Adipose tissue (tissue), 3 donors: ENCODE measurements around the gene SMG6. TPM values are rescaled to one million over a fixed set of nuclear protein-coding genes. Genes with fewer than 3 reads are reported as not detected.

ENCODE experiments used
- H3K27ac ChIP-seq: one replicate; pipeline ENCODE4 v1.5.1; 2013; ENCODE audit warnings: low read depth, low read length
- whole genome bisulfite sequencing, 3 donors: extraction: QIAGEN DNeasy Blood & Tissue Kit; methylation state at CpG; one replicate each; pipeline ENCODE4 v1.1.7; 2013; 5-methylcytosine and 5-hydroxymethylcytosine counted together
- polyA plus RNA-seq, 3 donors: library from polyadenylated mRNA; stranded (reverse); fragments of 200-250 nt; gene quantifications; one replicate each; pipeline ENCODE4 v1.2.3, GENCODE V29; 2013
- donor health status: healthy with polysubstance abuse.
- donor health status: Bipolar disorder and iron deficiency.
- donor health status: healthy.

SMG6 gene
- polyA plus RNA-seq, 3 donors: 8.8 to 28.3 (median 18.7) TPM

DNA sequence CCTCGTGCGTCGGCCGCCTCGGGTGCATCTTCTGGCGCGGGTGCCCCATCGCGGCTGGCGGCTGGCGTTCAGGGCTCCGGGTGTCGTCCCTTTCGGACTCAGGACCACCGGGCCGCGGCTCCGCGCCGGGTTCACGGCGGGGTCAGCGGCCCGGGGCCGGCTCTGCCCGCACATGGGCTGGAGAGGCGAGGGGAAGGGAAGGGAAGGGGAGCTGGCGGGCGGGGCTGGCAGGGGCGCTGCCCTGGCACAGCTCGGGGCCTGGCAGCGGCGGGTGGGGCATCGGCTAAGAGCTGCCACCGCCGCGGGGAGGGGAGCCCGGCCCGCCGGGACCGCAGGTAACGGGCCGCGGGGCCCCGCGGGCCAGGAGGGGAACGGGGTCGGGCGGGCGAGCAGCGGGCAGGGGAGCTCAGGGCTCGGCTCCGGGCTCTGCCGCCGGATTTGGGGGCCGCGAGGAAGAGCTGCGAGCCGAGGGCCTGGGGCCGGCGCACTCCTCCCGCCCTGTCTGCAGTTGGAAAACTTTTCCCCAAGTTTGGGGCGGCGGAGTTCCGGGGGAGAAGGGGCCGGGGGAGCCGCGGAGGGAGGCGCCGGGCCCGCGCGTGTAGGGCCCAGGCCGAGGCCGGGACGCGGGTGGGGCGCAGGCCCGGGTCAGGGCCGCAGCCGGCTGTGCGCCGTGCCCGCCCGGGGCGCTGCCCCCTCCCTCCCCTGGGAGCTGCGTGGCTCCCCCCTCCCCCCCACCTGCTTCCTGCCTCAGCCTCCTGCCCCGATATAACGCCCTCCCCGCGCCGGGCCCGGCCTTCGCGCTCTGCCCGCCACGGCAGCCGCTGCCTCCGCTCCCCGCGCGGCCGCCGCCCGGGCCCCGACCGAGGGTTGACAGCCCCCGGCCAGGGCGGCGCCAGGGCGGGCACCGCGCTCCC lies 248.0 kb downstream of the SMG6 start:
- WGBS, 3 donors: 2 to 7% (median 3%) methylated on average over 61 to 113 of the region's 113 CpGs
- peak overlapping the region; percentile 51 for H3K27ac ChIP-seq

DNA sequence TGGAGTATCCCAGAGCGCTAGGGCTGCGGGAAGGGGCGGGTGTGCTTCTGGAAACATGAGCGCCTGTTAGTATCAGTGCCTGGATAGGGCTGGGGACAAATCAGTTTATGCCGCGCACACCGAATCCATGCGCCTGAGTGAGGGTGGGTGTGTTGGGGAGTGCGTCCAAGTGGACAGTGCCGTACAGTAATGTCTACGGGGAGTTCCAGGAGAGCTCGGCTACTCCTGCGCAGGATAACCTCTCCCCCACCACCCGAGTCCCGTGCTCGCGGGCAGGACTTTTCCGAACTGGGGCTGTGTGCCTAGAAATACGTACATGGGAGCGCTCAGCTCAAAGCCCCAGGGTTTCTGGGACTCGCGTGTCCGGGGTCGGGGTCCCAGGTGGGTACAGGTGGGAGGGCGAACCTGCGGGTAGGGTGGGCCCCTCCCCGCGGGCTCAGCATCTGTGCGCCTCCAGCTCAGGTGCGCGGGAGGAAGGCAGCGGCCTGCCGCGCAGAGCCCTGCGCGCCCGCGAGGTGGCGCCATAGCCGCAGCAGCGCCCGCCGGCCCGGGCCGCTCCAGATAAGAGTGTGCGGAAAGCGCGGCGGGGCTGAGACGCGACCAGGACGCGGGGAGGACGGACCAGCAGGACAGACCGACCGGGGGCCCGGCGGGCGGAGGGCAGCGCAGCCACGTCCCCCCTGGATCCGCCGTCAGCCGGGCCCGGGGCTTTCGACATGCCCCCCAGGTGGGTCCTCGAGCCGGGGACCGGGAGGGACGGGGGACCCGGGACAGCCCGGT lies 248.9 kb downstream of the SMG6 start, which contains the start of gene HIC1:
Gene HIC1 (plus strand): TSS at position 592 of the 780 bp plus-strand sequence. CDS start 1,588 bp downstream, outside the sequence.
- WGBS, 3 donors: 2% methylated on average over 52 to 72 of the region's 72 CpGs
- H3K27ac ChIP-seq: peak within 1 kb of the TSS; percentile 51

DNA sequence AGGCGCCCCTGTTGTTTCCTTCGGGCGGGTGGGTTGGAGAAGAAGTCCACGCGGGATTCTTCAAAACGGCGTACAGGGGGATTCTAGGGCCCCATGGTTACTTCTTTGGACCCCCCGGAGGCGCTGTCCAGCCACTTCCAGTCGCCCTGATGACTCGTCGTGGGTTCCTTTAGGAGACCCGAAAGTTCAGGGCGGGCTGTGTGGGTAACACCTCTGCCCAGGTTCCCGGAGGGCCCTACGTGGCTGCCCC lies 249.4 kb downstream of the SMG6 start:
- no peak overlapping the region for H3K27ac ChIP-seq
- 3 to 5% (median 4%) methylated on average over 16 of the region's 16 CpGs for WGBS, 3 donors

DNA sequence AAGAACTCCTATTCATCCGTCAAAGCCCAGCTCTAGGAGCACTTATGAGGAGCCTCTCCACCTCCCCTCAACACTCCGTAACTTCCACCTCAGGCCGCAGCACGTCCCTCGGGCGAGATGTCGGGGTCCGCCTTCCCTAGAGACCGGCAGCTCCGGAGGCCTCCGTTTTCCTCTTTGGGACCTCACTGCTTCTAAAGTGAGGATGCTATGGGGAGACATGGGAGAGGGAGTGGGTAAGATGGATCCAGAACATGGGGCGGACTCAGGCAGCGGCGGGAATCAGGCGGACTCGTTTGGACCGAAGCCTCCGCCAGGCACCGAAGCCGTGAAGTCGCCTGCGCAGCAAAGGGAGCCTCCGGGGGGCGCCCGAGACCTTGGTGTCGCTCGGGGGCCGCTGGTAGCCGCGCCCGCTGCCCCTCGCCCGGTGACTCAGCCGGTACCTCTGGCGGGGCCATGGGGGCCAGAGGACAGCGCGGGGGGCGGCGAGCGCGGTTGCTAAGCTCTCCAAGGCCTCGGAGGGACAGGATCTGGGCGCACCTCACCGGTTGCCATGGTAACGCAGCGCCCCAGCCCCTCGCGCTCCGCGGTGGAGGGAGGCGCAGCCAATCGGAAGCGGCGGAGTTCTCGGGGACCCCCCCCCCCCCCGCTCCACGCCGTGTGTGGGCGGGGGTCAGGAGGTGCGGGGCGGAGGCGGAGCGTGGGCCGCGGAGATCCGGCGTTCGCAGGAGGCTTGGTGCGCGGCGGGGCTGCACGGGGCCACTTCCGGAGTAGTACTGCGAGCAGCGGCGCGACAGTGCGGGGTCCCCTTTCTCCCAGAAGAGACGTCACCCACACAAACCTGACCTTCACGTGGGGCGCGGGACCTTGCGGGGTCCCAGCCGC lies 250.0 kb downstream of the SMG6 start:
- peak overlapping the region; percentile 21 for H3K27ac ChIP-seq
- 5 to 7% (median 5%) methylated on average over 72 to 84 of the region's 84 CpGs for WGBS, 3 donors

DNA sequence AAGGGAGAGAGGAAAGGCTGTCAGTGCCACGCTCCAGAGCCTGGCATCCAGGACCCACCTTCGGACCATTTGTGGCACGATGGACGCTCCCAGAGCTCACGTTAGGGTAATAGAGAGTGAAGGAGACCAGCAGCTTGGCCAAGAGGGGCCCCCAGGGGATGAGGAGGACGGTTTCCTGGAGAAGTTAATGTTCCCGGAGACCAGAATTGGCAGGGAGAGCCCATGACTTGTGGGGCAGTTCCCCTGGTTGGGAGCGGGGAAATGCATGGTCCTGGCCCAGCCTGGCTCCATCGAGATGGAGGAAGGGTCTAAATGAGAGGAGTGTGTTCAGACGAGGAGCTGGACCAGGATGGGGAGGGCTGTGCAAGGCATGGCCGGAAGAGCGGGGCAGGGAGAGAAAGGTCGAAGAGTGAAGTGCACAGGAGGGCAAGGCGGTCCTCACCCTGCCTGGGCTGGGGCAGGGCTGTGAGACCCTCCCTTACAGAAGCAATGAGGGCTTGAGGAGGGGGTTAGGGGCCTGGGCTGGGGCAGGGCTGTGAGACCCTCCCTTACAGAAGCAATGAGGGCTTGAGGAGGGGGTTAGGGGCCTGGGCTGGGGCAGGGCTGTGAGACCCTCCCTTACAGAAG lies 251.5 kb downstream of the SMG6 start:
- H3K27ac ChIP-seq: no peak overlapping the region
- 38 to 53% (median 42%) methylated on average over 14 of the region's 14 CpGs for WGBS, 3 donors

DNA sequence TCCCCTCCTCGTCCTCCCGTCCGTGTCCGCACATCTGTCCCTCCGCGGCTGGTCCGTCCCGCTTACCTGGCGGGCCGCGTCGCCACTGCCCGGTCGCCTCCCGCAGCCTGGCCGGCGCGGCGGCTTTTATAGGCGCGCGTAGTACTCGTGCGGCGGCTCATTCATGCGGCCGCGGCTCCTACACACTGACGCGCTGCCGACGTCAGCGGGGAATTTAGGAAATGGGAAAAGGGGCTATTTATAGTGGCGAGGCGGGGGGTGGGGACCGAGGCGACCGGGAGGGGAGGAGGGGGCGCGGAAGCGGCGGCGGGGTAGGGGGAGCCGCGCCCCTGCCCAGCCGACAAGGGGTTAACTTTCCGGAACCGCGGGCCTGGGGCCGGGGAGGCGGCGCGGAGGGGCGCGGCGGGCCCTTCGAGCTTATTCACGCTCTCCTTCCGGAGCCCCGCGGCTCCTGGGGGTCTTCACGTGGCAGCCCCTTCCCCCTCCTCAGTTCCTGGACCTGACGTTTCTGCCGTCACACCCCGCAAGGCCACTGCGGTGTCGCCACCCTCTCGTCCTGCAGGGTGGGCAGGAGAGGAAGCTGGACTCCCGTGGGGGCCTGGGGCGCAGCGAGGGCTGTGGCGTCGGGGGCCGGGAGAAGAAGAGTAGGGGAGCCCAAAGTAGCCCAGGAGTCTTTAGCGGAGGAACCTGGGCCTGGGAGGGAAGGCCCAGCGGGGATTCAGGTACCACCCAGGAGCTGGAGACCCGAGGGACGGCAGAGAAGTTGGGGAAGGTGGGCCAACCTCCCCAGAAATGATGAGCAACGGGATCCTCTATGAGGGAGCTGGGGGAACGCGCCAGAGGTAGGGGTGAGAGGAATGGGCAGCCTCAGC lies 252.3 kb downstream of the SMG6 start:
- no peak overlapping the region for H3K27ac ChIP-seq
- 9 to 10% (median 10%) methylated on average over 60 to 81 of the region's 81 CpGs for WGBS, 3 donors

DNA sequence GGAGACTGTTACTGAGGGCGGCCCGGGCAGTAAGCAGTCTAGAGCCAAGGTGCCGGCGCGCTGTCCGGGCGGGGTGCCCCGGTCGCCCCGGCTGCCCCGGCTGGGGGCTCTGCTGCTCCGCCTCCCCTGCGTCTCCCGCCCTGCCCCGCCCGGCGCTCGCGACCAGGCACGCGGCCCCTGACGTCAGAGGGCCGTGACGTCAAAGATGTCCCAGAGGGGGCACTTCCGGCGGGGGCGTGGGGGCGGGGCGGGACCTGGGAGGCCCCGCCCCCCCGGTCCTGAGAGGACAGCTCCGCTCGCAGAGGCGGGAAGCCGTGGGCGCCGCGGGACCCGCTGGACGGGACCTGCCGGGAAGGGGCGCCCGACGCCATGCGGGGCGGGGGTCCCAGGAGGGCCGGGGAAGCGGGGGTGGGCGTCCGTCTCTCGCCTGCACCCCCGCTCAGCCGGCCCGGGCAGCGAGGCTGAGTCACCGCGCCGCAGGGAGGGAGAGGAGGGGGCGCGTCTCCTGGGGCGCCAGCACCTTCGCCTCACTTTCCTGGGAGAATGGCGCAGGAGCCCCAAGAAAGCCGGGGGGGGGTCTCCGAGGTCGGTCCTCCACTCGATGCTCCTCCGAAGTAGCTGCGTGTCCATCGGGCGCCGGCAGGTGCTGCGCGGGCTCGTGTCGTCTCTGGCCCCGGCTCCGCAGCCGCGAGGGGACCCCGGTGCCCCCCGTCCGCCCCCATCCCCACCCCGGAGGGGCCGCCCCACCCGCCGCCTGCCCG lies 253.1 kb downstream of the SMG6 start:
- no peak overlapping the region for H3K27ac ChIP-seq
- 1 to 2% (median 1%) methylated on average over 46 to 87 of the region's 88 CpGs for WGBS, 3 donors

DNA sequence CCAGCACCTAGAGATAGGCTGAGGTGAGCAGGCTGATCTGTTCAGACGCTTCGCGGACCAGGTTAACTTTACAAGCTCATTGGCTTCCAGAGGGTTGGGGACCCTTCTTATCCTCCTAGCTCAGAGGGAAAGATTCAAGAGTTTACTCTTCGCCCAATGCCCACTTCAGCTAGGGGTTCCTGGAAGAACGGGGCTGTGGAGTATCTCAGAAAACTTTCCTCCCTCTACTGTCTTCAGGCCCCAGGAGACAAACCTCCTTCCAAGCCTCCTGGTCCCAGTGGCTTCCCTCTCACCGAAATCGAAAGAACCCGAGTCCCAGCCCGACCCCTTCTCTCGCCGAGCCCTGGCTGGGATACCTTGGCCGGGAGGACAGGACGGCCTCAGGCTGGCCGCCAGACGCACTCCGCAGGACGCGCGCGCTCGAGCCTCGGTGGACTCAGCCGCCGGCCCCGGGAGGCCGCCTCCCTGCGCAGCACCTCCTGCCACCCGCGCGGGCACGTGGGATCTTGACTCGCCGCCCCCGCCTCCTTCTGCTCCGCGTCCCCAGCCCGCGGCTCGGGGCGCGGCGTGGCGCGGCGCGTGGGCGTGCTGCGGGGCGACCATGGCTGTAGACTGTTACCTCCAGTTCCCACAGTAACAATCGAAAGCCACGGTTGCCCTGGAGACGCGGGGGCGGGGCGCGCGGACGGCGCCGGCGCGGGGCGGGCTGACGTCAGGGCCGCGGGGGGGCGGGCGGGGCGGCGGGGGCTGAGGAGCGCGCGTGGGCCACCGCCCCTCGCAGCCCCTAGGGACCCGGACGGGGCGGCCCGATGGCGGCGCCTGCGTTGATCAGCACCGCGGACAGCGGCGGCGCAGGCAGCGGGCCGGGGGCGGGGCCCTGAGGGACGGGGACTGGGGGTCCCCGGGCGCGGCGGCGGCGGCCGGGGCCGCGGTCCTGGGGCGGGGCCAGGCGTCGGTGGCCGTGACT lies 254.0 kb downstream of the SMG6 start:
- WGBS, 3 donors: 3% methylated on average over 54 to 99 of the region's 104 CpGs
- no peak overlapping the region for H3K27ac ChIP-seq

DNA sequence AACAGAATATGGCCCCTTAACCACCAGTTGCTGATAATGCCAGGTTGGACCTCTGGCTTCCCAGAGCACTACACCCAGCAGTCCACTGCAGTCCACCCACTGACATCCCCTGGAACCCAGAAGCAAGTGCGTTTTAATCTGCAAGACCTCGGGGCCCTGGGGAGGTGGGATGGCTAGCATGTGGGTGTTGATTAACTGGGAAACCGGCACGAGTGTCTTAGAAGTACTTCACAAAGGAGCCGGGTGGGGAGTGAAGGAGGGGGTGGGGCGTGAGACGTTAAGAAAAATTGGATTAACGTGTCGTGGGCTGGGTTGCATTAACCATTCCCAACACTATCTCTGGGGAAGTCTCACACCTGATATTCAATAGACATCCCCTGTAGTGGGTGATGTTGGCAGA lies 254.8 kb downstream of the SMG6 start:
- no peak overlapping the region for H3K27ac ChIP-seq
- WGBS, 3 donors: 8 to 21% (median 20%) methylated on average over 9 of the region's 9 CpGs

DNA sequence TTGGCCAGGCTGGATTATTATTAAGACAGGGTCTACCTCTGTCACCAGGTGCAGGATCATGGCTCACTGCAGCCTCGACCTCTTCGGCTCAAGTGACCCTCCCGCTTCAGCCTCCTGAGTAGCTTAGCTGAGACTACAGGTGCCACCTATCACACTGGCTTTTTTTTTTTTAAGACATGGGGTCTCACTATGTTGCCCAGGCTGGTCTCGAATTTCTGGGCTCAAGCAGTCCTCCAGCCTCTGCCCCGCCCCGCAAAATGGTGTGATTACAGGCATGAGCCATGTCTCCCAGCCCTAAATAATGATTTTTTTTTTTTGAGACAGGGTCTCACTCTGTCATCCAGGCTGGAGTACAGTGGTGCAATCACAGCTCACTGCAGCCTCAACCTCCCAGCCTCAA lies 256.0 kb downstream of the SMG6 start:
- 87 to 93% (median 93%) methylated on average over 6 of the region's 6 CpGs for WGBS, 3 donors
- H3K27ac ChIP-seq: no peak overlapping the region

DNA sequence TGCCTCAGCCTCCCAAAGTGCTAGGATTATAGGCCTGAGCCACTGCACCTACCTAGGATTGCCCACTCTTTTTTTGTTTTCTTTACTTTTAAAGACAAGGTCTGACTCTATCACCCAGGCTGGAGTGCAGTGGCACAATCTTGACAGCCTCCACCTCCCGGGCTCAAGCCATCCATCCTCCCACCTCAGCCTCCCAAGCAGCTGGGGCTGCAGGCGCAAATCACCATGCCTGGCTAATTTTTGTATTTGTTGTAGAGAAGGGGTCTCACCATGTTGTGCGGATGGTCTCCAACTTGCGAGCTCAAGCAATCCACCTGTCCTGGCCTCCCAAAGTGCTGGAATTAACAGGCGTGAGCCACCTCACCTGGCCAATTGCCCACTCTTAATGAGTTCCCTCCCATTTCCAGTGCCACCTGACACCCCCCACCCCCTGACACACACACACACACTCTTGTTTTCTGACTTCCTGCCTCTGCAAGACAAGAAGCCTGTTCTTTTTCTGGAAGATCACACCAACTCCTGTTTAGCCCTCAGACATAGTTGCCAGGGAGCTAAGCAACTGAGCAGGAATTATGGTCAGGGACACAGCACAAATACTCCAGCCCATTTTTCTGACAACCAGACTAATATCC lies 259.2 kb downstream of the SMG6 start:
- WGBS, 3 donors: 94 to 96% (median 95%) methylated on average over 5 of the region's 5 CpGs
- no peak overlapping the region for H3K27ac ChIP-seq

DNA sequence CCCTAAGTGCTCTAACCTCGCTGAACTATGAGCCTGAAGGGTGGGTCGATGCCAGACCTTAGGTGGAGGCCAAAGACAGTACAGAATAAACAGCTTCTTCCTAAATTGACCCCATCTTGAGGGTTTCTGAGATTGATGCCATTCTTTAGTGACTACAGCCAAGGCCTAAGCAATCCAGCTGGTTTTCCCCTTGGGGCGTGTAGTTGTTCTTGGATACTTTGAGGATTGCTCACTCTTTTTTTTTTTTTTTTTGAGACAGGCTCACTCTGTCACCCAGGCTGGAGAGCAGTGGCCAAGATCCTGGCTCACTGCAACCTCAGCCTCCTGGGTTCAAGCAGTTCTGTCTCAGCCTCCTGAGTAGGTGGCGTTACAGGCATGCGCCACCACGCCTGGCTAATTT lies 259.8 kb downstream of the SMG6 start:
- no peak overlapping the region for H3K27ac ChIP-seq
- WGBS, 3 donors: 84 to 94% (median 87%) methylated on average over 6 of the region's 6 CpGs

DNA sequence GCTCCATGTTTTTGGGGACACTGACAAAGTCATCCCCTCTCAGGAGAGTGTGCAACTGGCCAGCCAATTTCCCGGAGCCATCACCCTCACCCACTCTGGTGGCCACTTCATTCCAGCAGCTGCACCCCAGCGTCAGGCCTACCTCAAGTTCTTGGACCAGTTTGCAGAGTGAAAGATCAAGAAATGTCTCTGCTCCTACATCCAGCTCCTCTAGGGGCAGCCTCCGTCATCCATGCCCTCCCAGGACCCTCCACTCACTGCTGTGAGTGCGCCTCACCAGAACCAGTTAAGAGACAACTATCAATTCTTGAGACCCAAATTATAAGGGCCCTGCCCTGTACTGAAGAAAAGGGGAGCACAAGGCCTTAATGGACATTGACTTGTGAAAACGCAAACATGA lies 260.7 kb downstream of the SMG6 start:
- WGBS, 3 donors: 87 to 91% (median 87%) methylated on average over 5 of the region's 5 CpGs
- H3K27ac ChIP-seq: no peak overlapping the region

DNA sequence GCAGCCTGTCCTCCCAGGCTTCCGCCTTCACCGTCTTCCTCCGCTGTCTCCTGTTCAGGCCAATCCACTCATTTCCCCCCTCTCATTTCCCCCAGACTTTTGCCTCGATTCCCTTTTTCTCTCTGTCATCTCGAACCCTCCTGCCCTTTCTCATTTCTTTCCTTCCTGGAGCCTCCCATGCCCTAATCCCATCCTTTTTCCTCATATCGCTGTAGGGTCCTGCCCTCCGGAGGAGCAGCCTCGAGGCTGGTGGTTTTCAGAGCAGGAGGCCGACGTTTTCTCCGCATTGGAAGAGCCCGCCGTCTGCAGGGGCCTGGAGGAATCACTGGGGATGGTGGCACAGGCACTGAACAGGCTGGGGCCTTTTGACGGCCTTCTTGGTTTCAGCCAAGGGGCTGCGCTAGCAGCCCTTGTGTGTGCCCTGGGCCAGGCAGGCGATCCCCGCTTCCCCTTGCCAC lies 261.2 kb downstream of the SMG6 start:
- WGBS, 3 donors: 13 to 23% (median 17%) methylated on average over 17 of the region's 17 CpGs
- H3K27ac ChIP-seq: peak overlapping the region; percentile 10
